Stimulated activated naive B cell treated with anti-CD40 and anti-IgM and Interleukin-4, amounts not matched to agents 10 μg/mL and 1 μg/mL and 100 μg/mL, for 72 hours (primary cell): ENCODE data around the gene DENND2A.
"Not testable (repeated sequence)": the region's sequence is repeated elsewhere in the genome, so short reads cannot be mapped to it uniquely, and the experiment has no call there.

Source experiments
- ATAC-seq, 2 donors: fragments of 150-1000 bp; cut with Tn5 transposase; replicated peaks; 2 replicates each; pipeline ENCODE4 v1.10.0; 2021; ENCODE audit warnings: moderate library complexity in 1 of 2
- DNase-seq: peaks from one replicate; pipeline ENCODE4 v3.0.0; 2021
- H3K27ac Mint-ChIP-seq: one replicate; pipeline ENCODE4 v1.8.0; 2022; ENCODE audit warnings: mild to moderate bottlenecking, mixed read lengths
- H3K27me3 Mint-ChIP-seq, 2 donors: one replicate each; pipeline ENCODE4 v1.8.0; 2022; ENCODE audit warnings: mixed read lengths in 2 of 2
- H3K36me3 Mint-ChIP-seq, 2 donors: one replicate each; pipeline ENCODE4 v1.8.0; 2022; ENCODE audit warnings: mixed read lengths in 2 of 2, mild to moderate bottlenecking in 1 of 2
- H3K4me1 Mint-ChIP-seq, 2 donors: one replicate each; pipeline ENCODE4 v1.8.0; 2022; ENCODE audit warnings: mixed read lengths in 2 of 2, mild to moderate bottlenecking in 1 of 2
- H3K4me3 Mint-ChIP-seq, 2 donors: one replicate each; pipeline ENCODE4 v1.8.0; 2022; ENCODE audit warnings: mild to moderate bottlenecking in 2 of 2, mixed read lengths in 2 of 2, moderate library complexity in 1 of 2
- H3K9me3 Mint-ChIP-seq, 2 donors: one replicate each; pipeline ENCODE4 v1.8.0; 2022; ENCODE audit warnings: mixed read lengths in 2 of 2, mild to moderate bottlenecking in 1 of 2

Gene DENND2A

DNA sequence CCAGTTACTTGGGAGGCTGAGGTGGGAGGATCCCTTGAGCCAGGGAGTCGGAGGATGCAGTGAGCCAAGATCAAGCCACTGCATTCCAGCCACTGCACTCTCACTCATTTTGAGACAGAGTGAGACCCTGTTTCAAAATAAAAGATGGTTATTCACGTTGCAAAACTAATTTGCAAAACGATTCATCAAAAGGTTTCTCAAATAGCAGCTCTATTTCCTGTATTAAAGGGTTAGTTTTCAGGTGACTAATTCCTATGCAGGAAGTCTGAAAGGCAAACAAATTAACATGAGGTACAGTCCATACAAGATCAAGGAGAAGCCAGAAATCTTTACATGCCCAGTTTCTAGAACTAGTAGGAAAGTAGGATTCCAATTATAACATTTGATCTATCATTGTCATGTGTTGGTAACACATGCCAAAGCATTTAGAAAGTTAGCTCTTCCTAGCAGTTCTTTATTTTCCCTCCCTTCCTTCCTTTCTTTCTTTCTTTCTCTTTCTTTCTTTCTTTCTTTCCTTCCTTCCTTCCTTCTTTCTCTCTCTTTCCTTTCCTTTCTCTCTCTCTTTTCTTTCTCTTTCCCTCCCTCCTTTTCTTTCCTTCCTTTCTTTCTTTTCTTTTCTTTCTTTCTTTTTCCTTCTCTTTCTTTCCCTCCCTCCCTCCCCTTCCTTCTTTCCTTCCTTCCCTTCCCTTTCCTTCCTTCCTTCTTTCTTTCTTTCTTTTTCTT is 49.3 kb downstream of the DENND2A start:
- Mint-ChIP-seq H3K36me3 (no peaks in the 10 kb centered on the region), H3K27me3 (peaks cover 15 to 23% of the 10 kb centered on the region in 2 donors), H3K4me1 (peaks cover 0 to 1% of the 10 kb centered on the region in 2 donors), H3K27ac (no peak overlapping the region), H3K4me3 (no peak overlapping the region), H3K9me3 (no peaks in the 10 kb centered on the region)
- DNase-seq (no peak), ATAC-seq (no peak)

- Mint-ChIP-seq H3K9me3 (no peaks in the 10 kb centered on the region), H3K27me3 (peaks cover 0 to 22% of the 10 kb centered on the region in 2 donors), H3K4me1 (no peaks in the 10 kb centered on the region), H3K4me3 (no peak overlapping the region), H3K27ac (no peak overlapping the region), H3K36me3 (no peaks in the 10 kb centered on the region)
- DNase-seq, result no peak
- no peak for ATAC-seq
These were observed 53.4 kb downstream of the DENND2A start for GRCh38 chr7:140587243-140587642.

- peaks cover 0 to 22% of the 10 kb centered on the region in 2 donors for H3K27me3 Mint-ChIP-seq
- H3K27ac Mint-ChIP-seq, result no peak overlapping the region
- no peaks in the 10 kb centered on the region for H3K9me3 Mint-ChIP-seq
- H3K4me1 Mint-ChIP-seq, result no peaks in the 10 kb centered on the region
- DNase-seq, result no peak
- no peak overlapping the region for H3K4me3 Mint-ChIP-seq
- no peak for ATAC-seq
- H3K36me3 Mint-ChIP-seq, result no peaks in the 10 kb centered on the region
These were observed 54.1 kb downstream of the DENND2A start for GRCh38 chr7:140586516-140586915.

DNA sequence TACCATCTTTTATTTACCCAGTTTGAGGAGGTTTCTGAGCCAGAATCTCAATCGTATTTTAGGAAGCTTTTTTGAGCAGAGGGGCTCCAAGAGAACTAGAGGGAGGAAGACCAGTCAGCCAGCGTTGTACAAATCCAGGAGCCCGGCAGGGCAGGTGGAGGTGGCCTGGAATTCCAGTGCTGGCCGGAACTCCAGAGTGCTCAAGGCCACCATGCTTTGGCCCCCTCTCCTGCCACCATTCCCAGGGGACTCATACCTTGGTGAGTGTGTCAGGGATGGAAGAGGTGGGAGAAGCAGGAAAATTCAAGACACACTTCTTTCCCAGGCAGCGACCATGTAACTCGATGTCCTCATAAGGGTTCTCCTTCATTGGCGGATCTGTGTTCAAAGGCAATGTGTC is 55.3 kb downstream of the DENND2A start:
- H3K4me3 Mint-ChIP-seq, result no peak overlapping the region
- no peaks in the 10 kb centered on the region for H3K36me3 Mint-ChIP-seq
- H3K9me3 Mint-ChIP-seq, result no peaks in the 10 kb centered on the region
- DNase-seq, result no peak
- peaks cover 0 to 22% of the 10 kb centered on the region in 2 donors for H3K27me3 Mint-ChIP-seq
- no peaks in the 10 kb centered on the region for H3K4me1 Mint-ChIP-seq
- H3K27ac Mint-ChIP-seq, result no peak overlapping the region
- ATAC-seq, result no peak

DNA sequence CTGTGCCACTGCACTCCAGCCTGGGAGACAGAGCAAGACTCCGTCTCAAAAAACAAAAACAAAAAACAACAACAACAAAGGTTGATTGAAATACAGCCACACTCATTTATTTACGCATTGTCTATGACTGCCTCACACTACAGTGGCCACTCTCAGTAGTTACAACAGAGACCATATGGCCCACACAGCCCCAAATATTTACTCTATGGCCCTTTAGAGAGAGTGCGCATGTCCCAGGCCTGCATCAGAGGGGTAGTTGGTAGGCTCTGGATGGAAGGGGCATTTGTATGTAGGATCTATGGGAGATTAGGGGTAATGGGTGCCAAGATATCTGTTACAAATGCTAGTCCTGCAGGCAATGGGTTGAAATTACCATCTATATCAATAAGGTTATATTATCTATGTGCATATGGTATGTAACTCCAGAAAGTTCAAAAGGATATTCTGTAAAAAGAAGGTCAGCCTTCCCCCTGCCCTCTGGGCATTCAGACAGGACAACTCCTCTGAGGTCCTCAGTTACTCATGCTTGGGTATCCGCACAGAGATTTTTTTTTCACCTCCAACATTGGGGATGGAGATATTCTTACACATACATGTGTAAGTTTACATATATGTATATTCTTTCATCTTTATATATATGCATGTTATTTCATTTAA is 56.3 kb downstream of the DENND2A start:
- Mint-ChIP-seq H3K27ac (no peak overlapping the region), H3K9me3 (no peaks in the 10 kb centered on the region), H3K4me3 (no peak overlapping the region), H3K27me3 (peaks cover 0 to 22% of the 10 kb centered on the region in 2 donors), H3K36me3 (no peaks in the 10 kb centered on the region), H3K4me1 (no peaks in the 10 kb centered on the region)
- no peak for DNase-seq
- ATAC-seq, result no peak

DNA sequence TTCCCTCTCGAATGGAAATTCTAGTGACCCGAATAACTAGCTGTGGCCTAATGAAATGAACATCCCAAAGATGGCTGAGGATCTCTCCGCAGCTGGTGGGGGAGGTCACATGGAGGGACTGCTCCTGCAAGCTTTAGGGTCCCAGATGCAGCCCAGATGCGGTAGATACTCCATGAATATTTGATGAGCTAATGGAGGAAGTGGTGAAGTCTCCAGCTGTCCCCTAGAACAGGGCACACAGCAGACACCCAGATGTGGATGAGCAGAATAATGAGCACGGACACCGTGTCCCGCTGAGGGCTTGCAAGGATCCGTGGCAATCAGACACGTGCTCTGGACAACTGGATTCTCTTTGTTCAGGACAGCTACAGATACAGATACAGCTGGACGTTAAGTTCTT is 59.2 kb downstream of the DENND2A start:
- H3K27ac Mint-ChIP-seq, result no peak overlapping the region
- ATAC-seq (no peak), DNase-seq (no peak)
- H3K27me3 Mint-ChIP-seq, result peaks cover 0 to 6% of the 10 kb centered on the region in 2 donors
- peaks cover 3 to 6% of the 10 kb centered on the region in 2 donors for H3K4me1 Mint-ChIP-seq
- no peaks in the 10 kb centered on the region for H3K9me3 Mint-ChIP-seq
- H3K4me3 Mint-ChIP-seq, result no peak overlapping the region
- no peaks in the 10 kb centered on the region for H3K36me3 Mint-ChIP-seq

GRCh38 chr7:140577651-140578050 is 63.0 kb downstream of the DENND2A start:
- no peak overlapping the region for H3K27ac Mint-ChIP-seq
- H3K4me3 Mint-ChIP-seq, result no peak overlapping the region
- no peak for DNase-seq
- ATAC-seq, result no peak
- peaks cover 10 to 12% of the 10 kb centered on the region in 2 donors for H3K27me3 Mint-ChIP-seq
- H3K9me3 Mint-ChIP-seq, result no peaks in the 10 kb centered on the region
- H3K4me1 Mint-ChIP-seq, result peaks cover 3 to 6% of the 10 kb centered on the region in 2 donors
- no peaks in the 10 kb centered on the region for H3K36me3 Mint-ChIP-seq

GRCh38 chr7:140576589-140576988 is 64.0 kb downstream of the DENND2A start:
- ATAC-seq (no peak), DNase-seq (no peak)
- peak overlapping the region; percentile 28 for H3K27ac Mint-ChIP-seq
- H3K27me3 Mint-ChIP-seq, result peaks cover 12 to 14% of the 10 kb centered on the region in 2 donors
- H3K4me3 Mint-ChIP-seq, result no peak overlapping the region
- no peaks in the 10 kb centered on the region for H3K36me3 Mint-ChIP-seq
- no peaks in the 10 kb centered on the region for H3K9me3 Mint-ChIP-seq
- H3K4me1 Mint-ChIP-seq, result peaks cover 3 to 6% of the 10 kb centered on the region in 2 donors

- Mint-ChIP-seq H3K36me3 (no peaks in the 10 kb centered on the region), H3K9me3 (no peaks in the 10 kb centered on the region), H3K4me3 (no peak overlapping the region), H3K4me1 (peaks cover 0 to under 1% of the 10 kb centered on the region in 2 donors), H3K27ac (peak overlapping the region; percentile 68), H3K27me3 (peaks cover 12 to 17% of the 10 kb centered on the region in 2 donors)
- DNase-seq (no peak), ATAC-seq (no peak)
These were observed 69.0 kb downstream of the DENND2A start for GRCh38 chr7:140571538-140572122.

DNA sequence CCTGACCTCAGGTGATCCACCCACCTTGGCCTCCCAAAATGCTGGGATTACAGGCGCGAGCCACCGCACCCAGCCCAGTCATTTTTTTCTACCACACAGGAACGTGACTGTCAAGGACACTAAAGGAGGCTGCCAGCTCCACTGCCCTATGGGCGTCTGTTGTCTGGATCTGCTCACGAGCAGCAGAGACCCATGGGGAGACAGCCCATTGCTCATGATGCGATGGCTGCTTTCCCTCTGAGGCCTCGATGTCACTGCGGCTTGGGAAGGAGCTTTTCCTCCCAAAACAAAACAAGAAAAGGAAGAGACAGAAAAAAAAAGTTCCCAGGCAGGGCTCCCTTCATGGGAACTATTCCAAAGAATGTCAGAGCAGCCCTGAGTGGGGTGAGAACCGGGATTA is 70.5 kb downstream of the DENND2A start:
- Mint-ChIP-seq H3K4me1 (no peaks in the 10 kb centered on the region), H3K27ac (no peak overlapping the region), H3K36me3 (no peaks in the 10 kb centered on the region), H3K4me3 (no peak overlapping the region), H3K9me3 (no peaks in the 10 kb centered on the region), H3K27me3 (peaks cover 12 to 20% of the 10 kb centered on the region in 2 donors)
- ATAC-seq (no peak), DNase-seq (no peak)

GRCh38 chr7:140568021-140568813 is 72.4 kb downstream of the DENND2A start:
- no peaks in the 10 kb centered on the region for H3K4me1 Mint-ChIP-seq
- H3K4me3 Mint-ChIP-seq, result no peak overlapping the region
- DNase-seq (no peak), ATAC-seq (no peak)
- no peaks in the 10 kb centered on the region for H3K9me3 Mint-ChIP-seq
- peaks cover 2 to 11% of the 10 kb centered on the region in 2 donors for H3K27me3 Mint-ChIP-seq
- H3K27ac Mint-ChIP-seq, result no peak overlapping the region
- H3K36me3 Mint-ChIP-seq, result no peaks in the 10 kb centered on the region

- not testable (repeated sequence) for H3K9me3 Mint-ChIP-seq, ATAC-seq, H3K4me1 Mint-ChIP-seq, H3K4me3 Mint-ChIP-seq, H3K27me3 Mint-ChIP-seq, H3K36me3 Mint-ChIP-seq, H3K27ac Mint-ChIP-seq, DNase-seq
These were observed 74.4 kb downstream of the DENND2A start for GRCh38 chr7:140566186-140566585.

DNA sequence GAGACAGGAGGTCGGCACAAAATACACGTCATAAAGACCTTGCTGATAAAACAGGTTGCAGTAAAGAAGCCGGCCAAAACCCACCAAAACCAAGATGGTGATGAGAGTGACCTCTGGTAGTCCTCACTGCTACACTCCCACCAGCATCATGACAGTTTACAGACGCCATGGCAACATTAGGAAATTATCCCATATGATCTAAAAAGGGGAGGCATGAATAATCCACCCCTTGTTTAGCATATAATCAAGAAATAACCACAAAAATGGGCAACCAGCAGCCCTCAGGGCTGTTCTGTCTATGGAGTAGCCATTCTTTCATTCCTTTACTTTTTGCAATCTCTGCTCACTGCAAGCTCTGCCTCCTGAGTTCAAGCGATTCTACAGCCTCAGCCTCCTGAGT is 74.9 kb downstream of the DENND2A start:
- H3K27ac Mint-ChIP-seq, result not testable (repeated sequence)

GRCh38 chr7:140564643-140565042 is 76.0 kb downstream of the DENND2A start:
- no peaks in the 10 kb centered on the region for H3K4me1 Mint-ChIP-seq
- H3K27ac Mint-ChIP-seq, result no peak overlapping the region
- H3K36me3 Mint-ChIP-seq, result no peaks in the 10 kb centered on the region
- H3K27me3 Mint-ChIP-seq, result peaks cover 3 to 6% of the 10 kb centered on the region in 2 donors
- no peaks in the 10 kb centered on the region for H3K9me3 Mint-ChIP-seq
- DNase-seq (no peak), ATAC-seq (peak in 1 of 2 donors; percentile 41)
- no peak overlapping the region for H3K4me3 Mint-ChIP-seq

More for the DNA sequence above, 74.9 kb downstream of the DENND2A start:
- not testable (repeated sequence) for DNase-seq, H3K9me3 Mint-ChIP-seq, H3K36me3 Mint-ChIP-seq, ATAC-seq, H3K4me3 Mint-ChIP-seq, H3K4me1 Mint-ChIP-seq, H3K27me3 Mint-ChIP-seq
